Fibroblast of lung (primary cell): ENCODE measurements around the gene ADAMTS17. TPM values are rescaled to one million over a fixed set of nuclear protein-coding genes. Genes with fewer than 3 reads are reported as not detected.

ENCODE experiments used
- DNase-seq, 2 donors: peaks; one replicate each; pipeline versions ENCODE4 v3.0.0 to v3.0.0-alpha.2; 2010; ENCODE audit warnings: low read depth in 2 of 2
- H2AFZ ChIP-seq: 2 replicates; pipeline ENCODE4 v1.5.1; 2012; ENCODE audit warnings: low read length, control low read depth, inconsistent platforms
- H3K27ac ChIP-seq: 2 replicates; pipeline ENCODE4 v1.5.1; 2011; ENCODE audit warnings: low read length, control low read depth; ENCODE audit not compliant: insufficient read depth
- H3K27me3 ChIP-seq: 2 replicates; pipeline ENCODE4 v1.5.1; 2011; ENCODE audit warnings: mild to moderate bottlenecking, low read length; ENCODE audit not compliant: control insufficient read depth, insufficient read depth
- H3K36me3 ChIP-seq: 2 replicates; pipeline ENCODE4 v1.5.1; 2011; ENCODE audit warnings: low read length; ENCODE audit not compliant: control insufficient read depth, insufficient read depth
- H3K4me1 ChIP-seq: 2 replicates; pipeline ENCODE4 v1.5.1; 2011; ENCODE audit warnings: low read length; ENCODE audit not compliant: control insufficient read depth, insufficient read depth; ENCODE audit errors: extremely low read depth
- H3K4me2 ChIP-seq: 2 replicates; pipeline ENCODE4 v1.5.1; 2011; ENCODE audit warnings: low read length, control low read depth; ENCODE audit not compliant: insufficient read depth; ENCODE audit errors: extremely low read depth
- H3K4me3 ChIP-seq, 4 experiments: fragments of 200-600 bp in 1 of 4; sonication (generic) in 1 of 4; replicated peaks in 1 of 4; 2 replicates each; pipeline ENCODE4 v1.5.1; 2011 to 2016; ENCODE audit warnings: low read length in 4 of 4, low read depth in 3 of 4, mild to moderate bottlenecking in 3 of 4, control low read depth in 2 of 4, inconsistent platforms in 1 of 4, mixed read lengths in 1 of 4; ENCODE audit not compliant: insufficient read depth in 1 of 4; ENCODE audit errors: control extremely low read depth in 1 of 4
- H3K79me2 ChIP-seq: 2 replicates; pipeline ENCODE4 v1.5.1; 2012; ENCODE audit warnings: mild to moderate bottlenecking, low read length, inconsistent platforms; ENCODE audit not compliant: control insufficient read depth, insufficient read depth
- H3K9ac ChIP-seq: 2 replicates; pipeline ENCODE4 v1.5.1; 2011; ENCODE audit warnings: mild to moderate bottlenecking, low read length, control low read depth; ENCODE audit not compliant: insufficient read depth
- H3K9me3 ChIP-seq: 2 replicates; pipeline ENCODE4 v1.5.1; 2012; ENCODE audit warnings: low read depth, low read length; ENCODE audit not compliant: control insufficient read depth, insufficient read depth
- H4K20me1 ChIP-seq: 2 replicates; pipeline ENCODE4 v1.5.1; 2011; ENCODE audit warnings: low read length; ENCODE audit not compliant: control insufficient read depth, insufficient read depth; ENCODE audit errors: extremely low read depth
- EZH2 ChIP-seq: IDR thresholded peaks from 2 replicates; pipeline ENCODE4 v1.5.1; 2012; ENCODE audit warnings: low read length, control low read depth, mild to moderate bottlenecking; ENCODE audit errors: missing control alignments
- polyA plus RNA-seq, 2 donors: library from polyadenylated mRNA; depleted of rRNA in 1 of 2; stranded (reverse) in 1 of 2; unstranded in 1 of 2; fragments of >200 nt; gene quantifications; 2 replicates each; pipeline ENCODE4 v1.2.1, GENCODE V29; 2011 to 2012; ENCODE audit warnings: missing spikeins in 1 of 2
- total RNA-seq: library from RNA; depleted of rRNA; stranded (reverse); fragments of >200 nt; gene quantifications from 2 replicates; pipeline ENCODE4 v1.2.1, GENCODE V29; 2014
- TF ChIP-seq, protein P1 (sequence below), 2 donors: IDR thresholded peaks in 1 of 2; conservative IDR thresholded peaks in 1 of 2; 1 replicate in 1 of 2; 2 replicates in 1 of 2; pipeline ENCODE4 v1.5.1; 2011 to 2012; ENCODE audit warnings: low read length in 2 of 2, control low read depth in 1 of 2, inconsistent platforms in 1 of 2, low read depth in 1 of 2, mild to moderate bottlenecking in 1 of 2

Gene ADAMTS17
- total and polyA plus RNA-seq, 2 donors (not counting 1 experiment from before 2014, with no cell fraction given), result 0.09 to 0.17 TPM

DNA sequence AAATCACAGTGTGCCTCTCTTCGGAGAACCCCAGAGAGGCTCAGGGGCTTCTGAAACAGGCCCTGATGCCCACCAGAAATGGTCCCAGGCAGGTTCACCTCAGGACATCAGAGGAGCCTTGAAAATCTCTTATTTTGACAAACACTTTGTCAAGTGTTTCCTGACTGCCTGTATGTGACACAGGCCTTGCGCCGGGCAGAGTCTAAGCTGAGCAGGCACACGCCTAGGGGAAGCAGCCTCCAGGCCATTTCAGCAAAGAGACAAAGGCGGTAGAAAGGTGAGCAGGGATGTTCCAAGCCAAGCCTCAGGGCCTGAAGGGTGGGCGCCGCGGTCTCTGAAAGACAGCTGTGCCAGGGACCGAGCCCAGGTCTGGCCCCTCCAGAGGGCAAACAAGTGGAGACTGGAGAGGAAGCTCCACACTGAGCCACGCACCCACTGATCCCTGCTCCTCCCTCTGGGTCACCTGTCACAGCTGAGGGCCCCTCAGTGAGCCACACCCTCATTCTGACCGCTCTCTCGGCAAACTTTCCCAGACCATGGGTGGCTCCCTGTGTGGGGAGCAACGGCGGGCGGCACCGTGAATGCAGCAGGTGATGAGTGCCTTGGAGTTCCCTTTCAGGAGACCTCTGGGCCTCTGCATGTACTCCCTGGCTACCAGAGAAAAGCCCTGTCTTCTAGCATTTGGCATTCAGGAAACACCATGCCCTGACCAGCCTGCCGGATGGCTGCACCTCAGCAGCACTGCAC is 136.1 kb downstream of the ADAMTS17 start:
- Histone ChIP-seq H4K20me1 (no peaks in the 10 kb centered on the region), H3K4me1 (no peaks in the 10 kb centered on the region), H3K27ac (no peak overlapping the region), H3K36me3 (no peaks in the 10 kb centered on the region), H2AFZ (no peak overlapping the region), H3K79me2 (no peaks in the 10 kb centered on the region), H3K9ac (no peak overlapping the region), H3K9me3 (no peaks in the 10 kb centered on the region), H3K27me3 (no peaks in the 10 kb centered on the region), H3K4me2 (no peak overlapping the region), H3K4me3 (no peak overlapping the region)
- TF ChIP-seq EZH2, result no peak
- no peak for DNase-seq

DNA sequence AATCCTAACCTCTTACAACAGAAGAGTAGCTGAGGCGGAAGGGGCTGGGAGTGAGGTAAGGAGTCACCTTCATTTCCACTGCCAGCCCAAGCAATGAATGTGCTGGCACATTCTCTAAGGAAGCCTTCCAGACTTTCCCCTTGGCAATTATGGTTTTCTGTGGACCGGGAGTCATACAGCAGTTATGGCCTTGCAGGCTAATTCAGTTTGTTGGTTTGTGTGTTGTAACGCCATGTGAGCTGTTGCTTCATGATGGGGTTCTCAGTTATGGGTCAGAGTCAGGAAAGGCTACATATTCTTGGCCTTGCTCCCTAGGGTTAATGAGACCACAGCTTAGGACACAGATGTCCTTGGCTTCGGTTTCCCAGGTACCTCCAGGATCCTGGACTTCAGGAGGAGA is 137.0 kb downstream of the ADAMTS17 start:
- Histone ChIP-seq H3K79me2 (no peaks in the 10 kb centered on the region), H3K27ac (no peak overlapping the region), H3K27me3 (no peaks in the 10 kb centered on the region), H3K36me3 (no peaks in the 10 kb centered on the region), H4K20me1 (no peaks in the 10 kb centered on the region), H2AFZ (no peak overlapping the region), H3K4me3 (no peak overlapping the region), H3K4me1 (no peaks in the 10 kb centered on the region), H3K4me2 (no peak overlapping the region), H3K9me3 (no peaks in the 10 kb centered on the region), H3K9ac (no peak overlapping the region)
- DNase-seq, result no peak
- TF ChIP-seq, protein P1, sequence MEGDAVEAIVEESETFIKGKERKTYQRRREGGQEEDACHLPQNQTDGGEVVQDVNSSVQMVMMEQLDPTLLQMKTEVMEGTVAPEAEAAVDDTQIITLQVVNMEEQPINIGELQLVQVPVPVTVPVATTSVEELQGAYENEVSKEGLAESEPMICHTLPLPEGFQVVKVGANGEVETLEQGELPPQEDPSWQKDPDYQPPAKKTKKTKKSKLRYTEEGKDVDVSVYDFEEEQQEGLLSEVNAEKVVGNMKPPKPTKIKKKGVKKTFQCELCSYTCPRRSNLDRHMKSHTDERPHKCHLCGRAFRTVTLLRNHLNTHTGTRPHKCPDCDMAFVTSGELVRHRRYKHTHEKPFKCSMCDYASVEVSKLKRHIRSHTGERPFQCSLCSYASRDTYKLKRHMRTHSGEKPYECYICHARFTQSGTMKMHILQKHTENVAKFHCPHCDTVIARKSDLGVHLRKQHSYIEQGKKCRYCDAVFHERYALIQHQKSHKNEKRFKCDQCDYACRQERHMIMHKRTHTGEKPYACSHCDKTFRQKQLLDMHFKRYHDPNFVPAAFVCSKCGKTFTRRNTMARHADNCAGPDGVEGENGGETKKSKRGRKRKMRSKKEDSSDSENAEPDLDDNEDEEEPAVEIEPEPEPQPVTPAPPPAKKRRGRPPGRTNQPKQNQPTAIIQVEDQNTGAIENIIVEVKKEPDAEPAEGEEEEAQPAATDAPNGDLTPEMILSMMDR (conservative IDR thresholded peaks at IDR 0.05 in 1 of 2, IDR thresholded peaks at IDR 0.05 in 1 of 2; ENCODE audit: low read depth in 1 of 2, low read length in 2 of 2), result no peak
- no peak for TF ChIP-seq EZH2

DNA sequence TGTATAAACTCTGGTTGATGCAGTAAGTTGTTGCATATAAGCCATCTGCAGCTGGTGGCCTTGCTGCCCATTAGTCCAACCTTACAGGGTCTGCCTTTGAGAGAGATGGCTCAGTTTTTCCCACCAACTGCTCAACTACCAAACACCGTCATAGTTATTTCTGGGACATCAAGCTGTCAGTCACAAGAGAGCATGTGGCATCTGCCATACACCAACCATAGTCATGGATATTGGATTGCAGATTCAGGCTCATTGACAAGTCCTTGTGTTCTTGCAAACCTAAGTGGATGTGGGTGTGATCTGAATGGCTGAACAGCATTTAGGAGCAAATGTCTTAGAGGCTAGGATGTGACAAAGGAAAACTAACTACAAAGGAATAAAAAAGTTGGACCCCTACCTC is 137.6 kb downstream of the ADAMTS17 start:
- Histone ChIP-seq H3K9ac (no peak overlapping the region), H3K4me3 (no peak overlapping the region), H3K4me2 (no peak overlapping the region), H2AFZ (no peak overlapping the region), H3K36me3 (no peaks in the 10 kb centered on the region), H3K79me2 (no peaks in the 10 kb centered on the region), H4K20me1 (no peaks in the 10 kb centered on the region), H3K4me1 (no peaks in the 10 kb centered on the region), H3K27ac (no peak overlapping the region), H3K27me3 (no peaks in the 10 kb centered on the region), H3K9me3 (no peaks in the 10 kb centered on the region)
- no peak for DNase-seq
- TF ChIP-seq, protein P1 (conservative IDR thresholded peaks at IDR 0.05 in 1 of 2, IDR thresholded peaks at IDR 0.05 in 1 of 2; ENCODE audit: low read depth in 1 of 2, low read length in 2 of 2), result no peak
- TF ChIP-seq EZH2, result no peak
